ENCODE results near the gene TMEM30B.

The TMEM30B gene

GRCh38 chr14:61269321-61270083 is 11.6 kb downstream of the TMEM30B start (continued):
- TF ChIP-seq ZNF37A (tag by site-specific recombination; IDR thresholded peaks at IDR 0.05) (no peak), ZNF555 (tag by site-specific recombination; conservative IDR thresholded peaks at IDR 0.05) (no peak), ZNF174 (tag by site-specific recombination; IDR thresholded peaks at IDR 0.05) (no peak), ZNF654 (tag by site-specific recombination; IDR thresholded peaks at IDR 0.05; ENCODE audit: low read depth) (peak; percentile 71), SCRT2 (tag by site-specific recombination; IDR thresholded peaks at IDR 0.05) (peak; percentile 59; the same call in 1 of the 2 replicates), ZNF248 (tag by site-specific recombination; IDR thresholded peaks at IDR 0.05) (no peak), ZBTB17 (tag by site-specific recombination; IDR thresholded peaks at IDR 0.05) (peak; percentile 62; the same call in 1 of the 2 replicates), ZNF561 (tag by site-specific recombination; IDR thresholded peaks at IDR 0.05; ENCODE audit: borderline replicate concordance) (no peak)
- TF ChIP-seq, protein P1, sequence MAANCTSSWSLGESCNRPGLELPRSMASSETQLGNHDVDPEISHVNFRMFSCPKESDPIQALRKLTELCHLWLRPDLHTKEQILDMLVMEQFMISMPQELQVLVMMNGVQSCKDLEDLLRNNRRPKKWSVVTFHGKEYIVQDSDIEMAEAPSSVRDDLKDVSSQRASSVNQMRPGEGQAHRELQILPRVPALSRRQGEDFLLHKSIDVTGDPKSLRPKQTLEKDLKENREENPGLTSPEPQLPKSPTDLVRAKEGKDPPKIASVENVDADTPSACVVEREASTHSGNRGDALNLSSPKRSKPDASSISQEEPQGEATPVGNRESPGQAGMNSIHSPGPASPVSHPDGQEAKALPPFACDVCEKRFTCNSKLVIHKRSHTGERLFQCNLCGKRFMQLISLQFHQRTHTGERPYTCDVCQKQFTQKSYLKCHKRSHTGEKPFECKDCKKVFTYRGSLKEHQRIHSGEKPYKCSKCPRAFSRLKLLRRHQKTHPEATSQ (tag by site-specific recombination; IDR thresholded peaks at IDR 0.05), result no peak

- H3K4me3 ChIP-seq (ENCODE audit: low read depth, low read length), result no peak overlapping the region
- peaks cover 8% of the 10 kb centered on the region; the same call in 1 of the 2 replicates for H3K4me1 ChIP-seq (ENCODE audit: control insufficient read depth, insufficient read depth, low read length)
- TF ChIP-seq ZNF654 (tag by site-specific recombination; IDR thresholded peaks at IDR 0.05; ENCODE audit: low read depth), result no peak
- no peak for TF ChIP-seq ZNF169 (tag by site-specific recombination; IDR thresholded peaks at IDR 0.05)
- no peak for TF ChIP-seq ZNF521 (tag by site-specific recombination; IDR thresholded peaks at IDR 0.05)
- TF ChIP-seq ZFHX2 (tag by site-specific recombination; conservative IDR thresholded peaks at IDR 0.05), result no peak
- TF ChIP-seq, protein P2, sequence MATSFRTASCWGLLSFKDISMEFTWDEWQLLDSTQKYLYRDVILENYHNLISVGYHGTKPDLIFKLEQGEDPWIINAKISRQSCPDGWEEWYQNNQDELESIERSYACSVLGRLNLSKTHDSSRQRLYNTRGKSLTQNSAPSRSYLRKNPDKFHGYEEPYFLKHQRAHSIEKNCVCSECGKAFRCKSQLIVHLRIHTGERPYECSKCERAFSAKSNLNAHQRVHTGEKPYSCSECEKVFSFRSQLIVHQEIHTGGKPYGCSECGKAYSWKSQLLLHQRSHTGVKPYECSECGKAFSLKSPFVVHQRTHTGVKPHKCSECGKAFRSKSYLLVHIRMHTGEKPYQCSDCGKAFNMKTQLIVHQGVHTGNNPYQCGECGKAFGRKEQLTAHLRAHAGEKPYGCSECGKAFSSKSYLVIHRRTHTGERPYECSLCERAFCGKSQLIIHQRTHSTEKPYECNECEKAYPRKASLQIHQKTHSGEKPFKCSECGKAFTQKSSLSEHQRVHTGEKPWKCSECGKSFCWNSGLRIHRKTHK (tag by site-specific recombination; IDR thresholded peaks at IDR 0.05), result no peak
- TF ChIP-seq ZBTB1 (tag by site-specific recombination; IDR thresholded peaks at IDR 0.05), result no peak
- no peak for TF ChIP-seq ZNF701 (tag by site-specific recombination; IDR thresholded peaks at IDR 0.05)
- TF ChIP-seq ZNF146 (tag by site-specific recombination; IDR thresholded peaks at IDR 0.05), result no peak
- TF ChIP-seq WT1 (tag by site-specific recombination; IDR thresholded peaks at IDR 0.05), result no peak
- no peak for TF ChIP-seq AEBP2 (tag by site-specific recombination; IDR thresholded peaks at IDR 0.05; ENCODE audit: borderline replicate concordance)
- no peak overlapping the region for H3K27ac ChIP-seq (ENCODE audit: extremely low read depth, low read depth, low read length)
- H3K36me3 ChIP-seq (ENCODE audit: control insufficient read depth in 2 of 2, insufficient read depth in 1 of 2, low read length in 2 of 2), result no peaks in the 10 kb centered on the region
- CTCF ChIA-PET, result interaction anchor here (0.6 to 2.8 kb wide), 14 partner anchors 8 to 920 kb away, joined by 3 to 19 read pairs (median 3); no protein-coding TSS in a partner anchor
- no peaks in the 10 kb centered on the region for H3K9me3 ChIP-seq (ENCODE audit: control insufficient read depth, insufficient read depth, low read depth, low read length)
- POLR2A ChIA-PET, result no interaction called here
Measured at GRCh38 chr14:61268812-61269211, 12.3 kb downstream of the TMEM30B start.
